H1 (cell line): ENCODE measurements around the gene ARPIN. TPM values are rescaled to one million over a fixed set of nuclear protein-coding genes. Genes with fewer than 3 reads are reported as not detected.

Experiments
- CTCF ChIA-PET: fragments of 300-600 bp; sonication (Branson Sonifier 250); formaldehyde crosslinking; loops from one replicate; lab custom pipeline; 2021; ENCODE audit not compliant: partially characterized antibody; lab: Charles Lee
- POLR2A ChIA-PET: fragments of 300-600 bp; sonication (Branson Sonifier 250); formaldehyde crosslinking; loops from one replicate; lab custom pipeline; 2021; ENCODE audit warnings: inconsistent platforms; ENCODE audit not compliant: partially characterized antibody; lab: Charles Lee
- DNase-seq, 2 experiments: peaks; one replicate each; pipeline versions ENCODE4 v3.0.0 to v3.0.0-alpha.2; 2010 to 2022; ENCODE audit warnings: low spot score in 2 of 2, low read depth in 1 of 2, mixed read lengths in 1 of 2
- FAIRE-seq: peaks from 2 replicates; lab custom pipeline; 2011; peaks lifted over from hg19 to GRCh38; lab: Jason Lieb, UNC
- H2AFZ ChIP-seq: 2 replicates; pipeline ENCODE4 v1.8.1; 2012; ENCODE audit warnings: low read length, inconsistent platforms
- H2AK5ac ChIP-seq: 2 replicates; pipeline ENCODE4 v1.6.1; 2013; ENCODE audit warnings: low read depth, low read length
- H2BK120ac ChIP-seq: replicated peaks from 2 replicates; pipeline ENCODE3; 2013; ENCODE audit warnings: low read depth, low read length, inconsistent platforms
- H2BK12ac ChIP-seq: 2 replicates; pipeline ENCODE4 v1.6.1; 2013; ENCODE audit warnings: low read depth, low read length
- H2BK15ac ChIP-seq: 2 replicates; pipeline ENCODE4 v1.6.1; 2013; ENCODE audit warnings: low read length
- H2BK20ac ChIP-seq: 2 replicates; pipeline ENCODE4 v1.6.1; 2013; ENCODE audit warnings: low read length
- H2BK5ac ChIP-seq: 2 replicates; pipeline ENCODE4 v1.6.1; 2013; ENCODE audit warnings: low read depth, low read length
- H3K14ac ChIP-seq: 2 replicates; pipeline ENCODE4 v1.6.1; 2013; ENCODE audit warnings: inconsistent platforms; ENCODE audit not compliant: insufficient read length
- H3K18ac ChIP-seq: 2 replicates; pipeline ENCODE4 v1.6.1; 2013; ENCODE audit warnings: low read length; ENCODE audit errors: extremely low read depth
- H3K23ac ChIP-seq: 2 replicates; pipeline ENCODE4 v1.6.1; 2013; ENCODE audit warnings: inconsistent platforms; ENCODE audit not compliant: insufficient read length
- H3K23me2 ChIP-seq: 2 replicates; pipeline ENCODE4 v1.6.1; 2013; ENCODE audit warnings: low read depth, low read length
- H3K27ac ChIP-seq: 2 replicates; pipeline ENCODE4 v1.6.1; 2011; ENCODE audit warnings: low read depth, low read length, inconsistent platforms
- H3K27me3 ChIP-seq, 4 experiments: replicated peaks in 1 of 4; 1 replicate in 1 of 4; 2 replicates in 3 of 4; pipeline versions ENCODE4 v1.6.1 to v1.8.1; 2011 to 2013; ENCODE audit warnings: low read length in 3 of 4, mild to moderate bottlenecking in 3 of 4, inconsistent platforms in 2 of 4, mixed read lengths in 2 of 4, moderate library complexity in 1 of 4; ENCODE audit not compliant: control insufficient read depth in 3 of 4, insufficient read depth in 3 of 4; ENCODE audit errors: extremely low read depth in 1 of 4
- H3K36me3 ChIP-seq, 4 experiments: 2 replicates each; pipeline versions ENCODE4 v1.6.1 to v1.8.1; 2011 to 2013; ENCODE audit warnings: mild to moderate bottlenecking in 4 of 4, low read length in 3 of 4, moderate library complexity in 2 of 4, control low read depth in 1 of 4, inconsistent platforms in 1 of 4; ENCODE audit not compliant: insufficient read depth in 4 of 4, control insufficient read depth in 2 of 4
- H3K4ac ChIP-seq: replicated peaks from 2 replicates; pipeline ENCODE3; 2013; ENCODE audit warnings: low read length, low read depth, mixed read lengths, inconsistent platforms; ENCODE audit not compliant: insufficient read length
- H3K4me1 ChIP-seq, 4 experiments: replicated peaks in 1 of 4; 1 replicate in 1 of 4; 2 replicates in 3 of 4; pipeline versions ENCODE4 v1.6.1 to v1.8.1; 2011 to 2013; ENCODE audit warnings: low read length in 3 of 4, inconsistent platforms in 2 of 4, mixed read lengths in 1 of 4; ENCODE audit not compliant: insufficient read depth in 4 of 4, control insufficient read depth in 3 of 4
- H3K4me2 ChIP-seq, 2 experiments: 2 replicates each; pipeline versions ENCODE4 v1.6.1 to v1.8.1; 2011 to 2013; ENCODE audit warnings: low read depth in 2 of 2, low read length in 2 of 2, control low read depth in 1 of 2, inconsistent platforms in 1 of 2, mild to moderate bottlenecking in 1 of 2; ENCODE audit not compliant: insufficient read depth in 1 of 2
- H3K4me3 ChIP-seq, 4 experiments: fragments of 200-600, 300-600 bp in 1 of 4; sonication (generic), shearing (Covaris generic), sonication (Bioruptor Twin) in 1 of 4; 2 replicates each; pipeline versions ENCODE4 v1.5.1 to v1.8.1; 2011 to 2016; ENCODE audit warnings: low read length in 4 of 4, low read depth in 3 of 4, control low read depth in 2 of 4, inconsistent platforms in 2 of 4, mild to moderate bottlenecking in 2 of 4, mixed read lengths in 1 of 4, moderate library complexity in 1 of 4; ENCODE audit not compliant: insufficient read depth in 2 of 4; ENCODE audit errors: extremely low read depth in 1 of 4
- H3K56ac ChIP-seq: replicated peaks from 2 replicates; pipeline ENCODE3; 2013; ENCODE audit warnings: low read depth, mild to moderate bottlenecking, mixed read lengths, low read length, inconsistent platforms; ENCODE audit not compliant: insufficient read length
- H3K79me1 ChIP-seq: 2 replicates; pipeline ENCODE4 v1.6.1; 2013; ENCODE audit warnings: low read depth, low read length, control low read depth
- H3K79me2 ChIP-seq, 2 experiments: 2 replicates each; pipeline versions ENCODE4 v1.6.1 to v1.8.1; 2012 to 2013; ENCODE audit warnings: low read length in 2 of 2, mild to moderate bottlenecking in 2 of 2, inconsistent platforms in 1 of 2; ENCODE audit not compliant: insufficient read depth in 2 of 2, control insufficient read depth in 1 of 2
- H3K9ac ChIP-seq, 4 experiments: replicated peaks in 1 of 4; 1 replicate in 1 of 4; 2 replicates in 3 of 4; pipeline versions ENCODE4 v1.6.1 to v1.8.1; 2011 to 2013; ENCODE audit warnings: low read depth in 3 of 4, low read length in 3 of 4, control low read depth in 2 of 4, mild to moderate bottlenecking in 2 of 4, moderate library complexity in 2 of 4, inconsistent platforms in 1 of 4; ENCODE audit errors: extremely low read depth in 1 of 4
- H3K9me3 ChIP-seq, 2 experiments: 2 replicates each; pipeline versions ENCODE4 v1.6.1 to v1.8.1; 2012 to 2013; ENCODE audit warnings: mild to moderate bottlenecking in 2 of 2, moderate library complexity in 2 of 2, control low read depth in 1 of 2, inconsistent platforms in 1 of 2, low read depth in 1 of 2, low read length in 1 of 2, mixed read lengths in 1 of 2; ENCODE audit not compliant: insufficient read depth in 2 of 2
- H4K20me1 ChIP-seq, 2 experiments: replicated peaks in 1 of 2; 2 replicates each; pipeline versions ENCODE3 to v1.8.1; 2011 to 2013; ENCODE audit warnings: inconsistent platforms in 2 of 2, low read length in 2 of 2, mild to moderate bottlenecking in 1 of 2; ENCODE audit not compliant: insufficient read depth in 2 of 2, control insufficient read depth in 1 of 2
- H4K5ac ChIP-seq: 2 replicates; pipeline ENCODE4 v1.6.1; 2013; ENCODE audit warnings: low read length, low read depth, mixed read lengths, inconsistent platforms; ENCODE audit not compliant: insufficient read length
- H4K8ac ChIP-seq: 2 replicates; pipeline ENCODE4 v1.8.0; 2013; ENCODE audit warnings: mild to moderate bottlenecking, moderate library complexity, low read length, inconsistent platforms; ENCODE audit not compliant: insufficient read depth; ENCODE audit errors: extremely low read depth
- H4K91ac ChIP-seq: replicated peaks from 2 replicates; pipeline ENCODE3; 2013; ENCODE audit warnings: low read length, mixed read lengths, inconsistent platforms; ENCODE audit not compliant: insufficient read length
- CHD2 ChIP-seq: IDR thresholded peaks from 2 replicates; pipeline ENCODE4 v1.6.1; 2012; ENCODE audit warnings: low read length, improper control_type of control experiment
- EP300 ChIP-seq, 2 experiments: IDR thresholded peaks; 1 replicate in 1 of 2; 2 replicates in 1 of 2; pipeline ENCODE4 v1.6.1; 2011 to 2012; ENCODE audit warnings: low read depth in 2 of 2, low read length in 2 of 2, mild to moderate bottlenecking in 2 of 2, borderline replicate concordance in 1 of 2, inconsistent platforms in 1 of 2, moderate library complexity in 1 of 2
- GABPA ChIP-seq: IDR thresholded peaks from 2 replicates; pipeline ENCODE4 v1.6.1; 2011; ENCODE audit warnings: mild to moderate bottlenecking, low read length, moderate library complexity, borderline replicate concordance; ENCODE audit not compliant: insufficient read depth
- KDM4A ChIP-seq: IDR thresholded peaks from one replicate; pipeline ENCODE4 v1.7.1; 2012; ENCODE audit warnings: low read depth, mild to moderate bottlenecking, moderate library complexity, low read length, inconsistent platforms; ENCODE audit not compliant: severe bottlenecking
- KDM5A ChIP-seq: fragments of 200-600 bp; IDR thresholded peaks from 2 replicates; pipeline ENCODE4 v1.7.1; 2012; ENCODE audit warnings: mild to moderate bottlenecking, low read length, inconsistent platforms, mixed read lengths
- SAP30 ChIP-seq: fragments of 300-600 bp; sonication (generic); IDR thresholded peaks from 2 replicates; pipeline ENCODE4 v1.7.1; 2012; ENCODE audit warnings: low read length, moderate library complexity, mild to moderate bottlenecking, inconsistent platforms; ENCODE audit not compliant: insufficient read depth, insufficient replicate concordance
- SP2 ChIP-seq: IDR thresholded peaks from 2 replicates; pipeline ENCODE4 v1.6.1; 2012; ENCODE audit warnings: mild to moderate bottlenecking, low read length, inconsistent platforms
- WGBS, 2 experiments: shearing (Covaris generic) in 1 of 2; methylation state at CpG; one replicate each; pipeline versions ENCODE4 v1.1.6 to v1.1.7; 2013 to 2015; ENCODE audit warnings: low lambda C conversion rate in 2 of 2, mixed read lengths in 2 of 2, inconsistent platforms in 1 of 2, low coverage in 1 of 2, missing lambda C conversion rate in 1 of 2; ENCODE audit not compliant: insufficient replicate concordance in 2 of 2, insufficient coverage in 1 of 2, insufficient read length in 1 of 2; ENCODE audit errors: extremely low coverage in 1 of 2, missing lambda C conversion rate in 1 of 2; 5-methylcytosine and 5-hydroxymethylcytosine counted together
- polyA plus RNA-seq, 7 experiments: library from polyadenylated mRNA; depleted of rRNA in 3 of 7; stranded (reverse) in 5 of 7; unstranded in 2 of 7; fragments of >200 nt in 5 of 7; fragments of 200-250 nt in 2 of 7; gene quantifications; 1 replicate in 5 of 7; 2 replicates in 1 of 7; 4 replicates in 1 of 7; pipeline versions ENCODE4 v1.2.1 to v1.2.3, GENCODE V29; 2011 to 2013; ENCODE audit warnings: missing spikeins in 2 of 7, mixed read lengths in 2 of 7
- total RNA-seq: library from RNA; stranded (reverse); fragmentation: NEBNext Ultra II Directional; extraction: Animal tissue kit (Norgen Biotek cat#: 25700); gene quantifications from 2 replicates; pipeline ENCODE4 v1.2.1, GENCODE V29; 2021

ARPIN gene
- total and polyA plus RNA-seq, 2 of the 8 experiments (the other 6 are each of a cell fraction or from before 2014, with no cell fraction given): 3.1 to 3.9 TPM

DNA sequence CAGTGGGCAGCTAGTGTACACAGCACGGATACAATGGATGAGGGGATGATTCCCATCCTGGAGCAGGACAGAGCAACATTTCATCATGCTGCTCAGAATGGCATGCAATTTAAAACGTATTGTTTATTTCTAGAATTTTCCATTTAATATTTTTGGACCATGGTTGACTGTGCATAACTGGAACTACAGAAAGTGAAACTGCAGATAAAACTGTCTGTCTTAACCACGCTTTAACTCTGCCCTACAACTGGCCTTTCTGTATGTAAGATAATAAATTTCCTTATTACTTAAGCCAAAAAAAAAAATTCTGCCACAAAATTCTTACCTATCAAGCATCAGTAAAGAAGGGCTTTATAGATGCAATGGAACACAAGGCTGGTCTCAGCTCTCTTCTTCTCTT, 52.3 kb downstream of the ARPIN start:
- H3K27ac ChIP-seq: no peak overlapping the region
- no peak overlapping the region for H3K4me2 ChIP-seq
- no peaks in the 10 kb centered on the region for H3K27me3 ChIP-seq
- ChIA-PET POLR2A (no interaction called here), CTCF (interaction anchor here (0.7 to 4.2 kb wide), 4 partner anchors 15 to 99 kb away, joined by 4 to 24 read pairs (median 6); no protein-coding TSS in a partner anchor)
- no peak overlapping the region for H2BK12ac ChIP-seq
- H3K4me3 ChIP-seq: no peak overlapping the region
- no peak overlapping the region for H3K23ac ChIP-seq
- H2BK120ac ChIP-seq: no peak overlapping the region
- no peak for DNase-seq
- H3K4me1 ChIP-seq: no peaks in the 10 kb centered on the region
- H2BK15ac ChIP-seq: no peak overlapping the region
- H4K20me1 ChIP-seq: no peaks in the 10 kb centered on the region
- no peak overlapping the region for H4K8ac ChIP-seq
- H3K23me2 ChIP-seq: no peaks in the 10 kb centered on the region
- no peaks in the 10 kb centered on the region for H3K79me2 ChIP-seq
- peaks cover 0 to 17% (median 8%) of the 10 kb centered on the region in 4 experiments; a peak in 4 of 8 replicates for H3K36me3 ChIP-seq
- no peaks in the 10 kb centered on the region for H3K79me1 ChIP-seq
- WGBS, 2 experiments: 85% methylated on average over 3 of the region's 3 CpGs; no CpG with 5 or more reads in 1 of the 2 experiments
- TF ChIP-seq EP300 (IDR thresholded peaks at IDR 0.05; ENCODE audit: borderline replicate concordance in 1 of 2, low read depth in 2 of 2, low read length in 2 of 2) (no peak), GABPA (no peak), SP2 (no peak), SAP30 (no peak), CHD2 (no peak), KDM4A (no peak), KDM5A (no peak)
- no peak overlapping the region for H3K18ac ChIP-seq
- no peak for FAIRE-seq
- no peak overlapping the region for H3K4ac ChIP-seq
- no peak overlapping the region for H2AFZ ChIP-seq
- H2BK20ac ChIP-seq: no peak overlapping the region
- H3K14ac ChIP-seq: no peak overlapping the region
- H4K91ac ChIP-seq: no peak overlapping the region
- H3K9me3 ChIP-seq: no peaks in the 10 kb centered on the region
- H2BK5ac ChIP-seq: no peak overlapping the region
- no peak overlapping the region for H2AK5ac ChIP-seq
- H3K9ac ChIP-seq: no peak overlapping the region
- H4K5ac ChIP-seq: no peak overlapping the region
- no peak overlapping the region for H3K56ac ChIP-seq
